Peyer's patch (tissue), 4 donors: Measurements from ENCODE around the gene DISC1. TPM values are rescaled to one million over a fixed set of nuclear protein-coding genes. Genes with fewer than 3 reads are reported as not detected.

ENCODE experiments used
- DNase-seq, 3 donors: peaks; one replicate each; pipeline ENCODE4 v3.0.0-alpha.2; 2017 to 2019
- H3K27ac ChIP-seq, 4 donors: fragments of 200-600 bp; sonication (generic); one replicate each; pipeline ENCODE4 v1.5.1; 2016 to 2019
- H3K27me3 ChIP-seq, 2 donors: fragments of 200-600 bp; sonication (generic); one replicate each; pipeline ENCODE4 v1.5.1; 2019
- H3K36me3 ChIP-seq, 3 donors: fragments of 200-600 bp; sonication (generic); one replicate each; pipeline ENCODE4 v1.5.1; 2016 to 2019
- H3K4me1 ChIP-seq, 4 donors: fragments of 200-600 bp; sonication (generic); one replicate each; pipeline ENCODE4 v1.5.1; 2016 to 2019
- H3K4me3 ChIP-seq, 4 donors: fragments of 200-600 bp; sonication (generic); 1 replicate in 3 of 4; 2 replicates in 1 of 4; pipeline ENCODE4 v1.5.1; 2016 to 2019; ENCODE audit warnings: mild to moderate bottlenecking in 1 of 4
- H3K9me3 ChIP-seq, 4 donors: fragments of 200-600 bp; sonication (generic); one replicate each; pipeline ENCODE4 v1.5.1; 2016 to 2019; ENCODE audit warnings: mild to moderate bottlenecking in 1 of 4
- POLR2A ChIP-seq, 2 donors: fragments of 450-650 bp; IDR thresholded peaks; one replicate each; pipeline ENCODE4 v1.5.1; 2017; ENCODE audit warnings: antibody characterized with exemption in 2 of 2, mild to moderate bottlenecking in 2 of 2, moderate library complexity in 2 of 2
- total RNA-seq, 4 donors: library from RNA; depleted of rRNA; stranded (reverse); fragments of >200 nt; gene quantifications; one replicate each; pipeline ENCODE4 v1.1.0, GENCODE V29; 2016
- TF ChIP-seq, protein P1 (sequence below), 6 experiments: fragments of 450-650 bp in 4 of 6; fragments of 200-600 bp in 2 of 6; sonication (generic) in 1 of 6; IDR thresholded peaks; one replicate each; pipeline ENCODE4 v1.5.1; 2017 to 2019; ENCODE audit warnings: antibody characterized with exemption in 6 of 6, mild to moderate bottlenecking in 3 of 6, moderate library complexity in 1 of 6

Gene DISC1
- total RNA-seq, 4 donors from 2014 or later: 2.3 to 39.6 (median 5.6) TPM

DNA sequence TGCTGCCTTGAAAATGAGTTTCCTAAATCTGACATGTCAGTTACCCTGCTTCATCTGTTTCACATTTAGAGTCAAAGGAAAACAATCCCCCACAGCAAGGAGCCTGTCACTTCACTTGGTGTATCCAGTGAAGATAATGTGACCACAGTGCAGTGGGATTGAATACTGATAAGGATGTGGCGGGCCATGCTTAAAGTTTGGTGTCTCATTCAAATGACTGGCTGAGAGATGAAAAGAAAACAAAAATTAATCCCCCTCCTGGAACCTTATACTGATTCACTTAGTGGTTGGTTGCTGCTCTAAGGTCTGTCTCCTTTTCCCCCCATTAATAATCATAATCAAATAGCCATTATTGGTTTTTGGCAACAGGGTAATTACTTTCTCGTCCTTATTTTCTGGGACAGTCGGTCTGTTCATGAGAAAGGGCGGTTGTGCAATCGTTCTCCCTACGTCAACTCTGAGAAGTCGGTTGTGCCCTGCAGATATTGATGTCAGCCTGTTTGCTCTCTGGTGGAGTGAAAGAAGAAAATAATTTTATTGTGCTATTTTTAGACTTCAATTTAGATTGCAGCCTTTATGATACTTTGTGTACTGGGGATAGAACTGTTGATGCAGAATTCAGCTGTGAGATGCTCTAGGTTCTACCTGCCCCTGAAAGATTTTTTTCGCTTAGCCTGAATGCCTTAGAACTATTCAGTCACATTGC, 360.2 kb downstream of the DISC1 start:
- H3K27ac ChIP-seq: no peak overlapping the region
- no peaks in the 10 kb centered on the region for H3K27me3 ChIP-seq
- no peak overlapping the region for H3K4me3 ChIP-seq
- no peaks in the 10 kb centered on the region for H3K36me3 ChIP-seq
- no peaks in the 10 kb centered on the region for H3K9me3 ChIP-seq
- DNase-seq: no peak
- no peaks in the 10 kb centered on the region for H3K4me1 ChIP-seq
- TF ChIP-seq, protein P1, sequence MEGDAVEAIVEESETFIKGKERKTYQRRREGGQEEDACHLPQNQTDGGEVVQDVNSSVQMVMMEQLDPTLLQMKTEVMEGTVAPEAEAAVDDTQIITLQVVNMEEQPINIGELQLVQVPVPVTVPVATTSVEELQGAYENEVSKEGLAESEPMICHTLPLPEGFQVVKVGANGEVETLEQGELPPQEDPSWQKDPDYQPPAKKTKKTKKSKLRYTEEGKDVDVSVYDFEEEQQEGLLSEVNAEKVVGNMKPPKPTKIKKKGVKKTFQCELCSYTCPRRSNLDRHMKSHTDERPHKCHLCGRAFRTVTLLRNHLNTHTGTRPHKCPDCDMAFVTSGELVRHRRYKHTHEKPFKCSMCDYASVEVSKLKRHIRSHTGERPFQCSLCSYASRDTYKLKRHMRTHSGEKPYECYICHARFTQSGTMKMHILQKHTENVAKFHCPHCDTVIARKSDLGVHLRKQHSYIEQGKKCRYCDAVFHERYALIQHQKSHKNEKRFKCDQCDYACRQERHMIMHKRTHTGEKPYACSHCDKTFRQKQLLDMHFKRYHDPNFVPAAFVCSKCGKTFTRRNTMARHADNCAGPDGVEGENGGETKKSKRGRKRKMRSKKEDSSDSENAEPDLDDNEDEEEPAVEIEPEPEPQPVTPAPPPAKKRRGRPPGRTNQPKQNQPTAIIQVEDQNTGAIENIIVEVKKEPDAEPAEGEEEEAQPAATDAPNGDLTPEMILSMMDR (IDR thresholded peaks at IDR 0.05): no peak
- TF ChIP-seq POLR2A (IDR thresholded peaks at IDR 0.05): no peak

GRCh38 chr1:231990388-231990787, 363.8 kb downstream of the DISC1 start:
- no peak for DNase-seq
- Histone ChIP-seq H3K27ac (no peak overlapping the region), H3K4me3 (no peak overlapping the region), H3K36me3 (no peaks in the 10 kb centered on the region), H3K9me3 (no peaks in the 10 kb centered on the region), H3K27me3 (no peaks in the 10 kb centered on the region), H3K4me1 (no peaks in the 10 kb centered on the region)
- TF ChIP-seq, protein P1 (IDR thresholded peaks at IDR 0.05): no peak
- no peak for TF ChIP-seq POLR2A (IDR thresholded peaks at IDR 0.05)

- DNase-seq: no peak
These were observed 364.6 kb downstream of the DISC1 start for GRCh38 chr1:231991231-231991630.

DNA sequence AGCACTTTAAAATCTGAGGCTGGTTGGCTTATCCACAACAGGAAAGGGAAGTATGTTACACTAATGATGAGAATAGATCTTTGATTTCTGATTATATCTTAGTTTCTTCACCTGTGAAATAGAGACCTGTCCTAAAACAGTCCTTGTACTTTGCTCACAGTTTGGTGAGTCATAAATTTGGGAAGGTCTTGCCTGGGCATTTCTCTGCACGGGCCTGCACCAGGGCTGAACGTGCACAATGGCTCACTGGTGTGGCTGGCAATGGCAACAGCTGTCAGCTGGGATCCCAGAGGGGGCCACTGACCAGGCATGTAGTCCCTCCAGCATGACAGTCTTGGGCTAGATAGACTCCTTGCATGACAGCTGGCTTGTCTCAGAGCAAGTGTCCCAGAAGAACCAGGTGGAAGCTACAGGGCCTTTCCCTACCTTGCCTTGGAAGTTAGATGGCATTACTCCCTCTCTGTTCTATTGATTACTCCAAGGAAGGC, 367.4 kb downstream of the DISC1 start:
- H3K4me3 ChIP-seq: no peak overlapping the region
- no peaks in the 10 kb centered on the region for H3K27me3 ChIP-seq
- H3K9me3 ChIP-seq: no peaks in the 10 kb centered on the region
- no peak overlapping the region for H3K27ac ChIP-seq
- no peak for DNase-seq
- TF ChIP-seq POLR2A (IDR thresholded peaks at IDR 0.05): no peak
- TF ChIP-seq, protein P1 (IDR thresholded peaks at IDR 0.05): no peak
- no peaks in the 10 kb centered on the region for H3K4me1 ChIP-seq
- H3K36me3 ChIP-seq: no peaks in the 10 kb centered on the region

More at GRCh38 chr1:231991231-231991630, 364.6 kb downstream of the DISC1 start:
- Histone ChIP-seq H3K36me3 (no peaks in the 10 kb centered on the region), H3K9me3 (no peaks in the 10 kb centered on the region), H3K27ac (no peak overlapping the region), H3K27me3 (no peaks in the 10 kb centered on the region), H3K4me1 (no peaks in the 10 kb centered on the region), H3K4me3 (no peak overlapping the region)
- TF ChIP-seq, protein P1 (IDR thresholded peaks at IDR 0.05): no peak

DNA sequence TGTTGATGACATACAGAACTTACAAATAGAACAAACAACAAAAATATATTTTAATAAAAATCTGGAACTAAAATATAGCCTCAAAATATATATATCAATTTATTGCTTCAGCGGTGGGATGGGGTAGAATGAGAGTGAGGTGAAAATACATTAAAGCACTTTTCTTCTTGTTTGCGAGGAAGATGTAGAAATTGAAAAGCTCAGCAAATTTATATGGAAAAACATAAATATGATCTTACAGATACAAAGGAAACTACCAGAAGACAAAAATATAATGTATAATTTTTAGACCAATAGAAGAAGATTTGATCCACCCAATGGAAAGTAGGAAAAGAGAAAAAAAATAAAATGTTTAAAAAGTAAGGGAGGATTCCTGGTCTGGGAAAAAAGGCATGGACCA, 372.2 kb downstream of the DISC1 start:
- Histone ChIP-seq H3K27me3 (no peaks in the 10 kb centered on the region), H3K4me1 (no peaks in the 10 kb centered on the region), H3K36me3 (no peaks in the 10 kb centered on the region), H3K4me3 (no peak overlapping the region), H3K9me3 (no peaks in the 10 kb centered on the region), H3K27ac (no peak overlapping the region)
- no peak for TF ChIP-seq POLR2A (IDR thresholded peaks at IDR 0.05)
- TF ChIP-seq, protein P1 (IDR thresholded peaks at IDR 0.05): no peak
- no peak for DNase-seq
